Pancreas (tissue), 10 donors: Measurements from ENCODE around the gene ST3GAL6. TPM values are rescaled to one million over a fixed set of nuclear protein-coding genes. Genes with fewer than 3 reads are reported as not detected.

Experiments
- ATAC-seq, 4 donors: fragments of 200-7000 bp; cut with Tn5 transposase; one replicate each; pipeline versions ENCODE4 v1.8.0 to v1.9.1; 2020; ENCODE audit warnings: mild to moderate bottlenecking in 4 of 4, moderate library complexity in 4 of 4
- DNase-seq, 6 donors: peaks; one replicate each; pipeline ENCODE4 v3.0.0-alpha.2; 2020
- FAIRE-seq: peaks from 2 replicates; lab custom pipeline; 2012; peaks lifted over from hg19 to GRCh38; lab: Jason Lieb, UNC
- H3K27ac ChIP-seq, 4 donors: fragments of 200-600 bp; sonication (generic); 1 replicate in 3 of 4; 2 replicates in 1 of 4; pipeline versions ENCODE4 v1.5.0 to v1.8.0; 2020
- H3K27me3 ChIP-seq, 4 donors: fragments of 200-600 bp; one replicate each; pipeline ENCODE4 v1.8.0; 2021
- H3K36me3 ChIP-seq, 3 donors: fragments of 200-600 bp; sonication (generic) in 1 of 3; one replicate each; pipeline versions ENCODE4 v1.5.0 to v1.8.0; 2020 to 2021
- H3K4me1 ChIP-seq, 3 donors: fragments of 200-600 bp; one replicate each; pipeline ENCODE4 v1.8.0; 2021
- H3K4me3 ChIP-seq, 4 donors: fragments of 200-600 bp; sonication (generic) in 2 of 4; one replicate each; pipeline versions ENCODE4 v1.5.0 to v1.8.0; 2020 to 2021
- H3K9me3 ChIP-seq, 4 donors: fragments of 200-600 bp; one replicate each; pipeline ENCODE4 v1.8.0; 2021
- WGBS, 2 donors: extraction: QIAGEN DNeasy Blood & Tissue Kit; methylation state at CpG; one replicate each; pipeline ENCODE4 v1.1.7; 2013; 5-methylcytosine and 5-hydroxymethylcytosine counted together
- intact Hi-C, 3 donors: fragments of 100-400 bp; cut with DNase I; formaldehyde crosslinking; loops; one replicate each; pipeline versions ENCODE4 v1.11.1 to v1.14.2; 2022
- polyA plus RNA-seq, 2 donors: library from polyadenylated mRNA; stranded (reverse); fragments of 200-250 nt; gene quantifications; one replicate each; pipeline ENCODE4 v1.2.3, GENCODE V29; 2013
- total RNA-seq, 6 donors: library from RNA; stranded (reverse); fragmentation: NEBNext Ultra II Directional in 4 of 6; extraction: Animal tissue kit (Norgen Biotek cat#: 25700) in 4 of 6; gene quantifications; one replicate each; pipeline versions ENCODE4 v1.2.1 to v1.2.4, GENCODE V29; 2021 to 2023
- TF ChIP-seq, protein P1 (sequence below), 4 donors: fragments of 200-600 bp; sonication (generic) in 3 of 4; IDR thresholded peaks; one replicate each; pipeline versions ENCODE4 v1.5.0 to v1.8.0; 2021; ENCODE audit warnings: antibody characterized with exemption in 4 of 4
- donor health status: healthy with polysubstance abuse.
- donor health status: DM: no; HTN: no; CAD: no; lungs with moderate emphysema.
- donor health status: DM: no; HTN: no; CAD: no.
- donor health status: control.
- donor health status: control.
- donor health status: Bipolar disorder and iron deficiency.
- donor health status: DM: yes; HTN: yes; CAD: no.
- donor health status: DM: no; HTN: no; CAD: no.
- donor health status: DM: no; HTN: no; CAD: no.
- donor health status: DM: yes; HTN: yes; CAD: no.

Gene ST3GAL6
- total and polyA plus RNA-seq, 8 donors: 3.6 to 16.1 (median 6.7) TPM

GRCh38 chr3:98730338-98730737 is 32.8 kb upstream of the ST3GAL6 start:
- Histone ChIP-seq H3K27me3 (no peaks in the 10 kb centered on the region), H3K9me3 (no peaks in the 10 kb centered on the region), H3K4me1 (no peaks in the 10 kb centered on the region), H3K27ac (no peak overlapping the region), H3K36me3 (no peaks in the 10 kb centered on the region), H3K4me3 (no peak overlapping the region)
- DNase-seq: no peak
- no peak for FAIRE-seq
- ATAC-seq: no peak
- TF ChIP-seq, protein P1, sequence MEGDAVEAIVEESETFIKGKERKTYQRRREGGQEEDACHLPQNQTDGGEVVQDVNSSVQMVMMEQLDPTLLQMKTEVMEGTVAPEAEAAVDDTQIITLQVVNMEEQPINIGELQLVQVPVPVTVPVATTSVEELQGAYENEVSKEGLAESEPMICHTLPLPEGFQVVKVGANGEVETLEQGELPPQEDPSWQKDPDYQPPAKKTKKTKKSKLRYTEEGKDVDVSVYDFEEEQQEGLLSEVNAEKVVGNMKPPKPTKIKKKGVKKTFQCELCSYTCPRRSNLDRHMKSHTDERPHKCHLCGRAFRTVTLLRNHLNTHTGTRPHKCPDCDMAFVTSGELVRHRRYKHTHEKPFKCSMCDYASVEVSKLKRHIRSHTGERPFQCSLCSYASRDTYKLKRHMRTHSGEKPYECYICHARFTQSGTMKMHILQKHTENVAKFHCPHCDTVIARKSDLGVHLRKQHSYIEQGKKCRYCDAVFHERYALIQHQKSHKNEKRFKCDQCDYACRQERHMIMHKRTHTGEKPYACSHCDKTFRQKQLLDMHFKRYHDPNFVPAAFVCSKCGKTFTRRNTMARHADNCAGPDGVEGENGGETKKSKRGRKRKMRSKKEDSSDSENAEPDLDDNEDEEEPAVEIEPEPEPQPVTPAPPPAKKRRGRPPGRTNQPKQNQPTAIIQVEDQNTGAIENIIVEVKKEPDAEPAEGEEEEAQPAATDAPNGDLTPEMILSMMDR (IDR thresholded peaks at IDR 0.05): no peak
- 61 to 65% methylated on average over 1 of the region's 1 CpG for WGBS, 2 donors
- intact Hi-C loops: loop anchor here in 1 of 3 donors (10.0 kb wide), 1 partner anchor 54 kb away; no protein-coding TSS in a partner anchor

- intact Hi-C loops: loop anchor here in 1 of 3 donors (10.0 kb wide), 1 partner anchor 54 kb away; no protein-coding TSS in a partner anchor
- ATAC-seq: no peak
- no peaks in the 10 kb centered on the region for H3K9me3 ChIP-seq
- H3K4me1 ChIP-seq: no peaks in the 10 kb centered on the region
- DNase-seq: no peak
- no peaks in the 10 kb centered on the region for H3K36me3 ChIP-seq
- WGBS, 2 donors: 85 to 91% methylated on average over 19 of the region's 19 CpGs
- H3K27ac ChIP-seq: no peak overlapping the region
- FAIRE-seq: no peak
- TF ChIP-seq, protein P1 (IDR thresholded peaks at IDR 0.05): no peak
- H3K27me3 ChIP-seq: no peaks in the 10 kb centered on the region
- H3K4me3 ChIP-seq: no peak overlapping the region
Measured at GRCh38 chr3:98730886-98731537, 32.1 kb upstream of the ST3GAL6 start.

DNA sequence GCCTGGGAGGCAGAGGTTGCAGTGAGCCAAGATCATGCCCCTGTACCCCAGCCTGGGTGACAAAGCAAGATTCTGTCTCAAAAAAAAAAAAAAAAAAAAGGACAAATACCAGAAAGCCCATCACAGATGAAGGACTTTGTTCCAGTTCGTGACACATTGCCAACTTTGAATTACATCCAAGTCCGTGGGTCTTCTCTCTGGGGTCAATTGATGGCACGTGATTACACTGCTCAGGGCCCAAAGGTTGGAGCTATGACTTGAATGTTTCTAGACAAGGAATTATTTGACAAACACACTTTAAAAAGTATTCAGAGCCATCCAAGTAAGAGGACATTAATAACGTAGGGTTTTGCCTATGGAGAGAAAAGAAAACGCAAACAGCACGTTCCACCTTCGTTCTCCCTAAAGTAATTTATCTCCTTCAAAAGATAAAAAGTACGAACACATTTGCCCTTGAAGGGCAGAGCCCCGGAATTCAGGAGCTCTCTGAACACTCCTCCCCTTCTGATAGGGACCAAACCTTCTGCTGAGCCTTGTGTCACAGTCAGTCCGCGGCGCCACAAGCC is 31.3 kb upstream of the ST3GAL6 start:
- Histone ChIP-seq H3K4me1 (no peaks in the 10 kb centered on the region), H3K4me3 (peak overlapping the region; percentile 54 to 83 (median 69)), H3K27ac (peak overlapping the region in 2 of 4 donors; percentile 69 to 77), H3K27me3 (no peaks in the 10 kb centered on the region), H3K36me3 (no peaks in the 10 kb centered on the region), H3K9me3 (no peaks in the 10 kb centered on the region)
- TF ChIP-seq, protein P1 (IDR thresholded peaks at IDR 0.05): no peak
- intact Hi-C loops: loop anchor here in 1 of 3 donors (10.0 kb wide), 1 partner anchor 53 kb away; no protein-coding TSS in a partner anchor
- DNase-seq: no peak
- 1 to 2% methylated on average over 12 of the region's 12 CpGs for WGBS, 2 donors
- ATAC-seq: peak in 1 of 4 donors; percentile 77
- FAIRE-seq: no peak

GRCh38 chr3:98732286-98733052 is 30.7 kb upstream of the ST3GAL6 start:
- Histone ChIP-seq H3K27ac (peak overlapping the region; percentile 10 to 77 (median 65)), H3K4me3 (peak overlapping the region; percentile 54 to 83 (median 69)), H3K4me1 (no peaks in the 10 kb centered on the region), H3K36me3 (no peaks in the 10 kb centered on the region), H3K27me3 (no peaks in the 10 kb centered on the region), H3K9me3 (no peaks in the 10 kb centered on the region)
- intact Hi-C loops: loop anchor here in 1 of 3 donors (10.0 kb wide), 1 partner anchor 52 kb away; no protein-coding TSS in a partner anchor
- FAIRE-seq (no peak), ATAC-seq (peak; percentile 71 to 80 (median 77)), DNase-seq (peak; percentile 27 to 78 (median 47))
- TF ChIP-seq, protein P1 (IDR thresholded peaks at IDR 0.05): no peak
- 1% methylated on average over 62 to 77 of the region's 77 CpGs for WGBS, 2 donors
